GM23248 (cell line): ENCODE data around the gene SPPL2A. TPM values are rescaled to one million over a fixed set of nuclear protein-coding genes. Genes with fewer than 3 reads are reported as not detected.

Experiments
- DNase-seq: peaks from one replicate; pipeline ENCODE4 v3.0.0-alpha.2; 2015
- H2AFZ ChIP-seq: fragments of 200-600 bp; sonication (generic); 2 replicates; pipeline ENCODE4 v1.6.1; 2016; ENCODE audit warnings: antibody characterized with exemption
- H3F3A ChIP-seq: fragments of 200-600 bp; sonication (generic); 2 replicates; pipeline ENCODE4 v1.6.1; 2016; ENCODE audit warnings: mild to moderate bottlenecking, antibody characterized with exemption, mixed run types; ENCODE audit not compliant: insufficient read depth
- H3K27ac ChIP-seq: fragments of 200-600 bp; sonication (generic); 2 replicates; pipeline ENCODE4 v1.5.1; 2016; ENCODE audit warnings: mild to moderate bottlenecking
- H3K27me3 ChIP-seq: fragments of 200-600 bp; sonication (generic); replicated peaks from 2 replicates; pipeline ENCODE4 v1.6.1; 2016; ENCODE audit warnings: mild to moderate bottlenecking; ENCODE audit not compliant: insufficient read depth
- H3K36me3 ChIP-seq: fragments of 200-600 bp; sonication (generic); 2 replicates; pipeline ENCODE4 v1.6.1; 2016; ENCODE audit warnings: low read depth, mild to moderate bottlenecking
- H3K4me1 ChIP-seq: fragments of 200-600 bp; sonication (generic); 2 replicates; pipeline ENCODE4 v1.6.1; 2016; ENCODE audit warnings: mild to moderate bottlenecking; ENCODE audit not compliant: insufficient read depth
- H3K4me2 ChIP-seq: fragments of 200-600 bp; sonication (generic); one replicate; pipeline ENCODE4 v1.6.1; 2016; ENCODE audit warnings: mild to moderate bottlenecking; ENCODE audit not compliant: unreplicated experiment
- H3K4me3 ChIP-seq: fragments of 200-600 bp; sonication (generic); 2 replicates; pipeline ENCODE4 v1.5.1; 2016; ENCODE audit warnings: mild to moderate bottlenecking
- H3K79me2 ChIP-seq: fragments of 200-600 bp; sonication (generic); 2 replicates; pipeline ENCODE4 v1.6.1; 2016; ENCODE audit warnings: mild to moderate bottlenecking; ENCODE audit not compliant: insufficient read depth
- H3K9ac ChIP-seq: fragments of 200-600 bp; sonication (generic); 2 replicates; pipeline ENCODE4 v1.6.1; 2016; ENCODE audit warnings: mild to moderate bottlenecking
- H3K9me2 ChIP-seq: fragments of 200-600 bp; sonication (generic); 2 replicates; pipeline ENCODE4 v1.6.1; 2016; ENCODE audit warnings: mixed run types, mild to moderate bottlenecking, moderate library complexity; ENCODE audit not compliant: insufficient read depth
- H3K9me3 ChIP-seq: fragments of 200-600 bp; sonication (generic); one replicate; pipeline ENCODE4 v1.6.1; 2017; ENCODE audit warnings: low read depth
- H4K20me1 ChIP-seq: fragments of 200-600 bp; sonication (generic); 2 replicates; pipeline ENCODE4 v1.6.0; 2016; ENCODE audit not compliant: insufficient read depth
- EZH2 ChIP-seq: fragments of 200-600 bp; sonication (generic); IDR thresholded peaks from 2 replicates; pipeline ENCODE4 v1.6.1; 2018; ENCODE audit warnings: antibody characterized with exemption, mild to moderate bottlenecking; ENCODE audit not compliant: insufficient read depth, poor library complexity, severe bottlenecking
- EZH2phosphoT487 ChIP-seq: fragments of 200-600 bp; sonication (generic); IDR thresholded peaks from 2 replicates; pipeline ENCODE4 v1.6.1; 2018; ENCODE audit warnings: antibody characterized with exemption, moderate library complexity, mild to moderate bottlenecking, low read depth; ENCODE audit not compliant: insufficient read depth
- WGBS, 2 experiments: methylation state at CpG; one replicate each; pipeline ENCODE4 v1.1.6; 2015 to 2017; ENCODE audit warnings: low lambda C conversion rate in 2 of 2, low coverage in 1 of 2; ENCODE audit errors: missing lambda C conversion rate in 2 of 2; 5-methylcytosine and 5-hydroxymethylcytosine counted together
- in situ Hi-C: fragments of 300-500 bp; cut with MboI; formaldehyde crosslinking; loops from 2 replicates; pipeline ENCODE4 v1.15.0; 2020
- polyA plus RNA-seq: library from polyadenylated mRNA; unstranded; fragments of >200 nt; fragmentation: Nextera tagmentation; extraction: Ambion mirVana; gene quantifications from 2 replicates; pipeline ENCODE4 v1.2.1, GENCODE V29; 2016
- total RNA-seq: library from RNA; depleted of rRNA; stranded (reverse); fragments of >200 nt; shearing (Covaris generic); gene quantifications from 2 replicates; pipeline ENCODE4 v1.2.3, GENCODE V29; 2014

The SPPL2A gene
- total and polyA plus RNA-seq, 2 experiments from 2014 or later: 124 to 149 TPM

DNA sequence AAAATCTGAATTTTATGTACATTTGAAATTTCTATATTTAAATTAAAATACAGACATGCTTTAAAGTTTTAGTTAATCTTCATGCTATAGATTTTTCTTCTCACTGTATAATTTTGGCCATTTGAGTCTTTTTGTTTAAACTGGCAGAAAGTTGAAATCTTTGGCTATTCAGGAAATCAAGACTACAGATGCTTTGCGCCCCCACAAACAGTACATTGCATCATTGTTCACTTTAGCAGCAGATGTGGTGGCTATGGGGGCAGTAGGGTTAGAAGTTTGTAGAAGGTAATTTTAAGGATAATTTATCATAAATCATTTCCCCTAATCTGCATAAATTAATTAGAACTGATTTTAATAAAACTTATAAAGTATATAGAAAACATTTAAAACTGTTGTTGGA is 20.9 kb downstream of the SPPL2A start:
- Histone ChIP-seq H3F3A (peaks cover 10% of the 10 kb centered on the region; the same call in 1 of the 2 replicates), H3K4me1 (peaks cover 33% of the 10 kb centered on the region), H3K9me3 (no peaks in the 10 kb centered on the region), H3K27me3 (no peaks in the 10 kb centered on the region), H3K79me2 (peaks cover 13% of the 10 kb centered on the region), H4K20me1 (no peaks in the 10 kb centered on the region), H2AFZ (no peak overlapping the region), H3K4me3 (no peak overlapping the region), H3K27ac (peak overlapping the region; percentile 38), H3K36me3 (peaks cover 12% of the 10 kb centered on the region; the same call in 1 of the 2 replicates), H3K9me2 (no peaks in the 10 kb centered on the region), H3K9ac (no peak overlapping the region), H3K4me2 (peak overlapping the region; percentile 21)
- TF ChIP-seq EZH2 (no peak), EZH2phosphoT487 (no peak)
- peak; percentile 32 for DNase-seq
- in situ Hi-C loops: no loop called here
- 89 to 90% methylated on average over 1 of the region's 1 CpG for WGBS, 2 experiments

DNA sequence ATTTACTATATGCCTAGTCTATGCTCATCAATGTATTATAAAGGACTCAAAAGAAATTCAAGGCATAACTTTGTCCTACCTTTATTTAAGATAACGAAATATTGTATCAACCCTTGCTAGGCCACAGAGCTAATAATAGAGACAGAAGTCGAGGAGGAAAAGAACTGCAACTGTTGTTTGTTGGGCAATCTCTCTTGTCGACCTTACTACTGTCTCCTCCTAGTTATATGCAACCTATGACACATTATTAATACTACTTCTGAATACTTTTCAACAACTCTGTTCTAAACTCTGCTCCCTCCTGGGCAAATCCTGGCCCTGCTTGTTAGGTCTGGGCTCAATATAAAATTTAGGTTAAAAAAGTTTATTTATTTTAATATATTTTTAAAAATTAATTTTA is 24.6 kb downstream of the SPPL2A start:
- no peaks in the 10 kb centered on the region for H4K20me1 ChIP-seq
- no peaks in the 10 kb centered on the region for H3K79me2 ChIP-seq
- H3K4me1 ChIP-seq: peaks cover 16% of the 10 kb centered on the region
- no peaks in the 10 kb centered on the region for H3K9me3 ChIP-seq
- no peaks in the 10 kb centered on the region for H3F3A ChIP-seq
- H2AFZ ChIP-seq: no peak overlapping the region
- H3K4me2 ChIP-seq: no peak overlapping the region
- H3K4me3 ChIP-seq: no peak overlapping the region
- DNase-seq: no peak
- 87 to 95% methylated on average over 3 of the region's 3 CpGs for WGBS, 2 experiments
- no peaks in the 10 kb centered on the region for H3K9me2 ChIP-seq
- peaks cover 23% of the 10 kb centered on the region for H3K36me3 ChIP-seq
- H3K27ac ChIP-seq: no peak overlapping the region
- H3K9ac ChIP-seq: no peak overlapping the region
- TF ChIP-seq EZH2: no peak
- H3K27me3 ChIP-seq: no peaks in the 10 kb centered on the region
- in situ Hi-C loops: no loop called here

DNA sequence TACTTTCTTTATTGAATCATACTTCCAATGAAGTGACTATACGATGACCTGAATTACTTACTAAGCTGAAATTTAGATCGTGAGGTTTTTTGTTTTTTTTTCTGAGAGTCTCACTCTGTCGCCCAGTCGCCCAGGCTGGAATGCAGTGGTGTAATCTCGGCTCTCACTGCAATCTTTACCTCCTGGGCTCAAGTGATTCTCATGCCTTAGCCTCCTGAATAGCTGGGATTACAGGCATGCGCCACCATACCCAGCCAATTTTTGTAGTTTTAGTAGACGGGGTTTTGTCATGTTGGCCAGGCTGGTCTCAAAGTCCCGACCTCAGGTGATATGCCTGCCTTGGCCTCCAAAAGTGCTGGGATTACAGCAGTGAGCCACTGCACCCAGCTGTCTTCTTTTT is 28.7 kb downstream of the SPPL2A start:
- Histone ChIP-seq H3K4me3 (no peak overlapping the region), H4K20me1 (no peaks in the 10 kb centered on the region), H2AFZ (no peak overlapping the region), H3K4me2 (no peak overlapping the region), H3K79me2 (no peaks in the 10 kb centered on the region), H3K27ac (no peak overlapping the region), H3K9ac (no peak overlapping the region), H3K27me3 (no peaks in the 10 kb centered on the region), H3K9me3 (no peaks in the 10 kb centered on the region), H3K36me3 (peaks cover 45% of the 10 kb centered on the region), H3K4me1 (no peaks in the 10 kb centered on the region), H3K9me2 (no peaks in the 10 kb centered on the region), H3F3A (no peaks in the 10 kb centered on the region)
- WGBS, 2 experiments: 95 to 96% methylated on average over 8 of the region's 8 CpGs
- DNase-seq: no peak
- no peak for TF ChIP-seq EZH2phosphoT487
- no peak for TF ChIP-seq EZH2
- in situ Hi-C loops: no loop called here

DNA sequence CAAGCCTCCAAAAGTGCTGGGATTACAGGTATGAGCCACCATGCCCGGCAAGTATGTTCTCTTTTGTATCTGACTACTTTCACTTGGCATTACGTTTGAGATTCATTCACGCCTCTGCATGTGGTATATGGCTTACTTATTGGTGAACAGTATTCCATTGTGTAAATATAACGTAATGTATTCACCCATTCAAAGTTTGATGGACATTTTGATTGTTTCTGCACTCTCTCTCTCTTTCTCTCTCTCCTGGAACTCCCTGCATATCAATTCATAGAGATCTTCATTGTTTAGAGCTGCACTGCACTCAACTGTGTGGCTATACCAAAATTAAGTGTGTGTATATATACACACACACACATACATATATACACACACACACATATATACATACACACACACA is 30.4 kb downstream of the SPPL2A start:
- no peaks in the 10 kb centered on the region for H3K4me1 ChIP-seq
- H3K9me3 ChIP-seq: no peaks in the 10 kb centered on the region
- H3K79me2 ChIP-seq: no peaks in the 10 kb centered on the region
- H3K36me3 ChIP-seq: peaks cover 51% of the 10 kb centered on the region
- H3F3A ChIP-seq: no peaks in the 10 kb centered on the region
- DNase-seq: no peak
- H3K27me3 ChIP-seq: no peaks in the 10 kb centered on the region
- H3K9ac ChIP-seq: no peak overlapping the region
- H3K4me2 ChIP-seq: no peak overlapping the region
- no peak overlapping the region for H3K4me3 ChIP-seq
- H3K9me2 ChIP-seq: no peaks in the 10 kb centered on the region
- H2AFZ ChIP-seq: no peak overlapping the region
- H3K27ac ChIP-seq: no peak overlapping the region
- TF ChIP-seq EZH2 (no peak), EZH2phosphoT487 (no peak)
- in situ Hi-C loops: no loop called here
- H4K20me1 ChIP-seq: no peaks in the 10 kb centered on the region
- WGBS, 2 experiments: 79 to 82% methylated on average over 4 of the region's 4 CpGs

DNA sequence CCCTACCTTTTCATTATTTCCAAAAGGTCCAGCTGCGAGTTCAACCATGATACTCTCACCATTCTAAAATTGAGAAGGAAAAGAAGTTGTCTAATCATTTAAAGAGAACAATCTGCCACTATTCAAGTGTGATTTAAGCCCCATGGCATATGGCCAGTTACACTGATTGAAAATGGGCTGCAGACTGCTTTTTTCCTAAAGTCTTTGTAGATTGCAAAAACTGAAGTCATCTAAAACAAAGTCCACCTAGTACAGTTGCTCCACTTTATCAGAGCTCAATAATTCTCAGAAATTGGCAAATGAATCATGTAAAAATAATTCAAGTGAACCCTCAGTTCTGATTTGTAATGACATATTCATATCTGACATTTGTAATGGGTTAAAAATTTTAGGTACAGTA is 39.2 kb downstream of the SPPL2A start:
- Histone ChIP-seq H4K20me1 (no peaks in the 10 kb centered on the region), H3K27me3 (no peaks in the 10 kb centered on the region), H3K4me3 (no peak overlapping the region), H3K9me2 (no peaks in the 10 kb centered on the region), H3K27ac (no peak overlapping the region), H3K9me3 (no peaks in the 10 kb centered on the region), H3K4me1 (no peaks in the 10 kb centered on the region), H3K36me3 (peaks cover 42% of the 10 kb centered on the region), H3K4me2 (no peak overlapping the region), H3F3A (no peaks in the 10 kb centered on the region), H3K79me2 (no peaks in the 10 kb centered on the region), H3K9ac (no peak overlapping the region), H2AFZ (no peak overlapping the region)
- in situ Hi-C loops: no loop called here
- WGBS, 2 experiments: 96 to 97% methylated on average over 1 of the region's 1 CpG
- no peak for DNase-seq
- TF ChIP-seq EZH2phosphoT487 (no peak), EZH2 (no peak)
